Measurements from ENCODE around the gene LPCAT2. TPM values are rescaled to one million over a fixed set of nuclear protein-coding genes. Genes with fewer than 3 reads are reported as not detected.

LPCAT2 gene
- 10 to 100 TPM; 10.8 to 13.6 TPM for total RNA-seq

GRCh38 chr16:55508941-55509931 is at the start of gene LPCAT2:
TSS of gene LPCAT2 (plus strand) at chr16:55509072. CDS start at chr16:55509182, 110 bp downstream.
- peak; percentile 77 for DNase-seq (ENCODE audit: low spot score)
- 2% methylated on average over 59 of the region's 61 CpGs for WGBS
- TF ChIP-seq POLR2A (IDR thresholded peaks at IDR 0.05) = peak; percentile 84
- TF ChIP-seq CTCF (IDR thresholded peaks at IDR 0.05) = no peak
- peak; percentile 68 for TF ChIP-seq POLR2AphosphoS5 (IDR thresholded peaks at IDR 0.05)
- no peaks in the 10 kb centered on the region for H3K4me1 ChIP-seq (replicated peaks)
- H3K4me3 ChIP-seq = peak within 1 kb of the TSS; percentile 47 to 51
- no peaks in the 10 kb centered on the region for H3K9me3 ChIP-seq
- H3K36me3 ChIP-seq = no peaks in the 10 kb centered on the region
- no peaks in the 10 kb centered on the region for H3K27me3 ChIP-seq (replicated peaks; ENCODE audit: insufficient read depth)
- peak within 1 kb of the TSS; percentile 36 to 66 for H3K27ac ChIP-seq
- intact Hi-C loops (cut with DNase I) = no loop called here

GRCh38 chr16:55462241-55462640 is 46.6 kb upstream of the LPCAT2 start:
- H3K27ac ChIP-seq = no peak overlapping the region
- H3K27me3 ChIP-seq (replicated peaks; ENCODE audit: insufficient read depth) = no peaks in the 10 kb centered on the region
- intact Hi-C loops (cut with DNase I) = no loop called here
- 68% methylated on average over 6 of the region's 6 CpGs for WGBS
- H3K4me1 ChIP-seq (replicated peaks) = no peaks in the 10 kb centered on the region
- no peak overlapping the region for H3K4me3 ChIP-seq
- no peaks in the 10 kb centered on the region for H3K36me3 ChIP-seq
- H3K9me3 ChIP-seq = no peaks in the 10 kb centered on the region
- TF ChIP-seq CTCF (IDR thresholded peaks at IDR 0.05) (no peak), POLR2A (IDR thresholded peaks at IDR 0.05) (no peak), POLR2AphosphoS5 (IDR thresholded peaks at IDR 0.05) (no peak)
- no peak for DNase-seq (ENCODE audit: low spot score)

- H3K4me3 ChIP-seq = no peak overlapping the region
- H3K9me3 ChIP-seq = no peaks in the 10 kb centered on the region
- no peaks in the 10 kb centered on the region for H3K4me1 ChIP-seq (replicated peaks)
- WGBS = 54% methylated on average over 4 of the region's 4 CpGs
- H3K27me3 ChIP-seq (replicated peaks; ENCODE audit: insufficient read depth) = no peaks in the 10 kb centered on the region
- intact Hi-C loops (cut with DNase I) = loop anchor here (2.0 kb wide), 1 partner anchor 238 kb away; no protein-coding TSS in a partner anchor
- DNase-seq (ENCODE audit: low spot score) = no peak
- H3K36me3 ChIP-seq = no peaks in the 10 kb centered on the region
- H3K27ac ChIP-seq = no peak overlapping the region
- no peak for TF ChIP-seq POLR2AphosphoS5 (IDR thresholded peaks at IDR 0.05)
These were observed 44.5 kb upstream of the LPCAT2 start for GRCh38 chr16:55464375-55464774.

- Histone ChIP-seq H3K9me3 (no peaks in the 10 kb centered on the region), H3K27ac (no peak overlapping the region), H3K36me3 (no peaks in the 10 kb centered on the region), H3K27me3 (replicated peaks; ENCODE audit: insufficient read depth) (no peaks in the 10 kb centered on the region), H3K4me3 (no peak overlapping the region), H3K4me1 (replicated peaks) (no peaks in the 10 kb centered on the region)
- peak; percentile 44 for TF ChIP-seq POLR2AphosphoS5 (IDR thresholded peaks at IDR 0.05)
- peak; percentile 99 to 100 (median 100) for TF ChIP-seq CTCF (IDR thresholded peaks at IDR 0.05)
- TF ChIP-seq POLR2A (IDR thresholded peaks at IDR 0.05) = no peak
- intact Hi-C loops (cut with DNase I) = loop anchor here (1.0 to 5.0 kb wide), 3 partner anchors 78 to 377 kb away; no protein-coding TSS in a partner anchor
- DNase-seq (ENCODE audit: low spot score) = peak; percentile 88
- 28% methylated on average over 19 of the region's 19 CpGs for WGBS
These were observed 43.6 kb upstream of the LPCAT2 start for GRCh38 chr16:55465077-55465896.

GRCh38 chr16:55466209-55466608 is 42.7 kb upstream of the LPCAT2 start:
- H3K27me3 ChIP-seq (replicated peaks; ENCODE audit: insufficient read depth) = no peaks in the 10 kb centered on the region
- no peaks in the 10 kb centered on the region for H3K36me3 ChIP-seq
- DNase-seq (ENCODE audit: low spot score) = no peak
- no peak overlapping the region for H3K27ac ChIP-seq
- 100% methylated on average over 4 of the region's 4 CpGs for WGBS
- no peak for TF ChIP-seq CTCF (IDR thresholded peaks at IDR 0.05)
- no peak for TF ChIP-seq POLR2AphosphoS5 (IDR thresholded peaks at IDR 0.05)
- no peak for TF ChIP-seq POLR2A (IDR thresholded peaks at IDR 0.05)
- intact Hi-C loops (cut with DNase I) = loop anchor here (5.0 kb wide), 1 partner anchor 376 kb away; no protein-coding TSS in a partner anchor
- no peaks in the 10 kb centered on the region for H3K4me1 ChIP-seq (replicated peaks)
- H3K9me3 ChIP-seq = no peaks in the 10 kb centered on the region
- H3K4me3 ChIP-seq = no peak overlapping the region
